Transverse colon (tissue), 4 donors: ENCODE results near the gene ZNF407.

ENCODE experiments used
- EP300 ChIP-seq: sonication (generic); formaldehyde crosslinking; IDR thresholded peaks from one replicate; pipeline ENCODE4 v1.6.1; 2017; ENCODE audit warnings: antibody characterized with exemption, low read depth
- POLR2A ChIP-seq: fragments of 450-650 bp; IDR thresholded peaks from one replicate; pipeline ENCODE4 v1.6.1; 2016; ENCODE audit warnings: antibody characterized with exemption, mild to moderate bottlenecking, moderate library complexity
- POLR2AphosphoS5 ChIP-seq, 3 donors: sonication (generic); formaldehyde crosslinking; IDR thresholded peaks; one replicate each; pipeline ENCODE4 v1.6.1; 2016; ENCODE audit warnings: antibody characterized with exemption in 3 of 3
- TF ChIP-seq, protein P1 (sequence below), 5 experiments: fragments of 200-600 bp in 3 of 5; fragments of 450-650 bp in 2 of 5; sonication (generic) in 3 of 5; IDR thresholded peaks; 1 replicate in 2 of 5; 2 replicates in 3 of 5; pipeline ENCODE4 v1.5.1; 2016 to 2017; ENCODE audit warnings: antibody characterized with exemption in 5 of 5, inconsistent platforms in 3 of 5, mild to moderate bottlenecking in 2 of 5, moderate library complexity in 1 of 5

- TF ChIP-seq, protein P1, sequence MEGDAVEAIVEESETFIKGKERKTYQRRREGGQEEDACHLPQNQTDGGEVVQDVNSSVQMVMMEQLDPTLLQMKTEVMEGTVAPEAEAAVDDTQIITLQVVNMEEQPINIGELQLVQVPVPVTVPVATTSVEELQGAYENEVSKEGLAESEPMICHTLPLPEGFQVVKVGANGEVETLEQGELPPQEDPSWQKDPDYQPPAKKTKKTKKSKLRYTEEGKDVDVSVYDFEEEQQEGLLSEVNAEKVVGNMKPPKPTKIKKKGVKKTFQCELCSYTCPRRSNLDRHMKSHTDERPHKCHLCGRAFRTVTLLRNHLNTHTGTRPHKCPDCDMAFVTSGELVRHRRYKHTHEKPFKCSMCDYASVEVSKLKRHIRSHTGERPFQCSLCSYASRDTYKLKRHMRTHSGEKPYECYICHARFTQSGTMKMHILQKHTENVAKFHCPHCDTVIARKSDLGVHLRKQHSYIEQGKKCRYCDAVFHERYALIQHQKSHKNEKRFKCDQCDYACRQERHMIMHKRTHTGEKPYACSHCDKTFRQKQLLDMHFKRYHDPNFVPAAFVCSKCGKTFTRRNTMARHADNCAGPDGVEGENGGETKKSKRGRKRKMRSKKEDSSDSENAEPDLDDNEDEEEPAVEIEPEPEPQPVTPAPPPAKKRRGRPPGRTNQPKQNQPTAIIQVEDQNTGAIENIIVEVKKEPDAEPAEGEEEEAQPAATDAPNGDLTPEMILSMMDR (IDR thresholded peaks at IDR 0.05): no peak
- no peak for TF ChIP-seq POLR2AphosphoS5 (IDR thresholded peaks at IDR 0.05)
- TF ChIP-seq POLR2A: no peak
- TF ChIP-seq EP300: no peak
Measured at GRCh38 chr18:74563999-74564398, 33.7 kb upstream of the ZNF407 start.
